LNCAP (cell line): ENCODE data around the gene C17orf75.

ENCODE experiments used
- CTCF ChIP-seq: fragments of 450-650 bp; IDR thresholded peaks from 2 replicates; pipeline ENCODE4 v1.5.1; 2017; ENCODE audit warnings: mild to moderate bottlenecking

C17orf75 gene

GRCh38 chr17:32350666-32351418 is 8.9 kb upstream of the C17orf75 start:
- no peak for TF ChIP-seq CTCF

DNA sequence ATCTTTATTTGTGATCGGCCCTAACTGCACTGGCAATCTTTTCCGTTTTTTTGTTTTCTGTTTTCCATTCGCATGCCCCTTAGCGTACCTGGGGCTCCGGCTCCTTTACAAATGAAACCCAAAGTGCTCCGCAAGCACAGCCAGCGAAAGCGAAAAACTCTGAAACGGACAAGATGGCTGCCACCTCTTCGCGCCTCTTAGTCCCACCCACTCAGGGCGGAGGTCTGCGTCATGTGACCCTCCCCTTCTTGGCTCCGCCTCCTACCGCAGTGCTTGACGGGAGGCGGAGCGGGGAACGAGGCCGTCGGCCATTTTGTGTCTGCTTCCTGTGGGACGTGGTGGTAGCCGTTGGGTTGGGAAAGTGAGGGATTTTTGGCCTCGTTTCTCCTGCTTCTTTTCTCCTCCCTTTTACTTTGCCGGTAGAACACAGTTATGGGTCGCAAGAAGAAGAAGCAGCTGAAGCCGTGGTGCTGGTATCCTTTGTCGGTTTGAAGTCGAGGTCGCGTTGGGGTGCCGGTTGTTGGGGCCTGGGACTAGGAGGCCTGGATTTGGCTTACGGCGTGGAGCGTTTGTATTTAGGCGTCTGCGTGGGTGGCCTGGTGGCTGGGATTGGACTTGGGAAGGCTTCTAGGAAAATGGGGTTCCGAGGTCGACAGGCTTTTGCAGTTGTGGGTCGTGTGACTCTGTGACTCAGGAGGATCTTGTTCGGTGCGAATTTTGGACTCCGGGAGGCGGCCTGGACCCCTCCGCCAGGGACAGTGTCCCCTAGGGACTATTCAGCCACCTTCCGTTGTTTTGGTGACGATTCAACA is 8.1 kb upstream of the C17orf75 start, which contains the start of gene ZNF207:
ZNF207 (plus strand) TSS at position 304 of the 812 bp plus-strand sequence; CDS start at position 433, 129 bp downstream.
- no peak for TF ChIP-seq CTCF

DNA sequence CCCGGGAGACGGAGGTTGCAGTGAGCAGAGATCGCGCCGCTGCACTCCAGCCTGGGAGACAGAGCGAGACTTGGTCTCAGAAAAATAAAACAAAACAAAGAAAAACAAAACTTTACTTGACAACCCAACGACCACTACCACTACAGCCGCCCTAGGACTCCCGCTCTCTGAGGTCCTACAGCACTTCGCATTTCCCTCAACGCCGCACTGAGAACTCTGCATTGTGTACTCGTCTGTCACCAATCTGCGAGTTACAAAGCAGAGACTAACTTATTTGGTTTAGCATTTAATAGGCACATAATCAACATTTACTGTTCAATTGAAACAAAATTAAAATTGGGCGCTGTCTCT is 7.5 kb upstream of the C17orf75 start:
- no peak for TF ChIP-seq CTCF

DNA sequence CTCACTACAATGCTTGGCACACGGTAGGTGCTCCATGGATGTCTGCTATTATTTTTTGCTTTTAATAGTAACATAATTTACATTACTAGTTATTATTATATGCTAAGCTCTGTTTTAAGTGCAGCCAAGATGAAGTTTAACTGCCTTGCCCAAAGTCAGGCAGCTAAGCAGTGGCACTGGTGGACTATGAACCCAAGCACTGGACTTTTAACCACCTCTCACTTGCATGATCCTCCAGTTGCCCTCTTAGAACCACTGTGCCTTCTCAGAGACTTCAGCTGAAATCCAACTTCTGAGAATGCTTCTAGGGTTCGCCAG is 6.5 kb upstream of the C17orf75 start:
- TF ChIP-seq CTCF, result no peak

DNA sequence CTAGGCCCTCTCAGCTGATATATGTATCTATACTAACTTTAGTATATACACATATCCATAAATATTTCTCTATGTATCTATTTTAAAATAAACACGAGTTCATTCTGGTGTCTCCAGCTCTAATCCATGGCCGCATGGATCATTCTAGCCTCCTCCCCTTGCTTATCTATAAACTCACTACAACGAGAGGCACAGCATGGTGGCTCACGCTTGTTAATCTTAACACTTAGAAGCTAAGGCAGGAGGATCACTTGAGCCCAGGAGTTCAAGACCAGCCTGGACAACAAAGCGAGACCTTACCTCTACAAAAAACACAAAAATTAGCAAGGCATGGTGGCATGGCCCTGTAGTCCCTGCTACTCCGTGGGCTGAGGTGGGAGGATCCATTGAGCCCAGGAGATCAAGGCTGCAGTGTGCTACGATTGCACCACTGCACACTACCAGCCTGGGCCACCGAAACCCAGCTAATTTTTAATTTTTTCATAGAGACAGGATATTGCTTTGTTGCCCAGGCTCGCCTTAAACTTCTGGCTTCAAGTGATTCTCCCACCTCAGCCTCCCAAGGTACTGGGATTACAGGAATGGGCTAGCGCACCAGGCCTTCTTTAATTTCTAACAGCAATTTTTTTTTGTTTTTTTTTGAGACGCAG is 4.1 kb upstream of the C17orf75 start:
- TF ChIP-seq CTCF, result no peak

GRCh38 chr17:32342603-32343325 is 791 bp upstream of the C17orf75 start:
- no peak for TF ChIP-seq CTCF

- peak; percentile 26; the same call in 1 of the 2 replicates for TF ChIP-seq CTCF
Measured at GRCh38 chr17:32341141-32341856, 674 bp downstream of the C17orf75 start.
